PFSK-1 (cell line): Measurements from ENCODE around the gene SEMG2.

ENCODE experiments used
- FOXP2 ChIP-seq: optimal IDR thresholded peaks from 2 replicates; pipeline ENCODE3; 2011; ENCODE audit warnings: borderline replicate concordance, control low read depth, inconsistent platforms; ENCODE audit not compliant: insufficient read depth; ENCODE audit errors: extremely low read length, extremely low read depth
- POLR2AphosphoS5 ChIP-seq: IDR thresholded peaks from 2 replicates; pipeline ENCODE4 v1.6.1; 2012; ENCODE audit warnings: low read depth, mild to moderate bottlenecking, control low read depth, low read length, moderate library complexity
- REST ChIP-seq, 2 experiments: IDR thresholded peaks; 2 replicates each; pipeline versions ENCODE4 v1.6.1 to v1.8.0; 2011 to 2012; ENCODE audit warnings: low read depth in 2 of 2, low read length in 2 of 2, control low read depth in 1 of 2, inconsistent platforms in 1 of 2, mild to moderate bottlenecking in 1 of 2, moderate library complexity in 1 of 2; ENCODE audit not compliant: insufficient read depth in 1 of 2
- SIN3A ChIP-seq: IDR thresholded peaks from 2 replicates; pipeline ENCODE4 v1.6.1; 2012; ENCODE audit warnings: mild to moderate bottlenecking, low read length, moderate library complexity, borderline replicate concordance; ENCODE audit not compliant: insufficient read depth
- TAF1 ChIP-seq: IDR thresholded peaks from 2 replicates; pipeline ENCODE4 v1.6.1; 2012; ENCODE audit warnings: low read length, control low read depth, borderline replicate concordance; ENCODE audit not compliant: insufficient read depth

Gene SEMG2

DNA sequence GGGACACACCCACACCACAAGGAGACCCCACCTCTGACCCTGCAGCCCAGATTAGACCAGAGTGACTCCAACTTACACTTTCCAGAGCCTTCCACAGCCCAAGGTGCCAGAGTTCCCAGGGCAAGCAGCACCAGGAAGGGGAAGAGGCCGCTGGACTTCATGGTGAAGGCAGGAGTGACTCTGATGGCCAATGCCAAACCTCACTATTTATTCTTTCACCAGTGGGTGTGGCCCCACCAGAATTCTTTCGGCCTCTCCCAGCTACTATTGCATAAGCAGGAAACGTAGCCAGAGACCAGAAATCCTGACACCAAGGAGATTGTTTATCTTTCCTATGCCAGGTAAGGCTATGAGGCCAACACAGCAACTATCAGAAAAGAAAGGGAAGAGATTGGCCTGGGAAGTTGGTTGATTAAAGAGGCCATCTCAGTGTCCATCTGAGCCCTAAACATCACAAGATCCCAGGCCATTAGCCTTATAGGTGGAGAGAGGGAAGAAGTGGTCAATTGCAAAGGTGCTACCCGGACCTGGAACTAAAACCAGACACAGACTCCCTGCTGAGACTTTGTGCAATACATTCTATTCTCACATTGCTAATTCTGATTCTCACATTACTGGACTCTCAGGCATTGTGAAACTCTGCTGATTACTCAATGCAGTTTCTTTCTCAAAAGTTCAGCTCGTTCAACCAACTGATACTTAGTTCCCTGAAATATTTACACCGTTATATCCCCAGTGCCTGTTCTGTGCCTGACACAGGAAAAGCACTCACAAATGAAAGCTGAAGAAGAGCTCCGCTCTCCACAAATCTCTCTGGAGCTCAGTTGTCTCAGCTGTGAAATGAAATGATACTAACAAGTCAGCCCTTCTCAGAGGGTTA lies 33.5 kb downstream of the SEMG2 start, which contains the start of gene SLPI:
Gene SLPI, minus strand, starts transcription at position 182 of the 880 bp plus-strand sequence. Its CDS starts 21 bp downstream, at position 161.
- TF ChIP-seq REST (IDR thresholded peaks at IDR 0.05; ENCODE audit: insufficient read depth in 1 of 2, low read depth in 2 of 2, low read length in 2 of 2) (no peak), FOXP2 (no peak), SIN3A (no peak), TAF1 (no peak), POLR2AphosphoS5 (no peak)

GRCh38 chr20:45257161-45257560 lies 36.0 kb downstream of the SEMG2 start:
- TF ChIP-seq REST (IDR thresholded peaks at IDR 0.05; ENCODE audit: insufficient read depth in 1 of 2, low read depth in 2 of 2, low read length in 2 of 2) = no peak
- no peak for TF ChIP-seq POLR2AphosphoS5
- no peak for TF ChIP-seq TAF1
- no peak for TF ChIP-seq FOXP2
- TF ChIP-seq SIN3A = no peak

- no peak for TF ChIP-seq REST (IDR thresholded peaks at IDR 0.05; ENCODE audit: insufficient read depth in 1 of 2, low read depth in 2 of 2, low read length in 2 of 2)
- no peak for TF ChIP-seq SIN3A
- no peak for TF ChIP-seq TAF1
- no peak for TF ChIP-seq FOXP2
- no peak for TF ChIP-seq POLR2AphosphoS5
Observed at GRCh38 chr20:45257711-45258110, 36.5 kb downstream of the SEMG2 start.

DNA sequence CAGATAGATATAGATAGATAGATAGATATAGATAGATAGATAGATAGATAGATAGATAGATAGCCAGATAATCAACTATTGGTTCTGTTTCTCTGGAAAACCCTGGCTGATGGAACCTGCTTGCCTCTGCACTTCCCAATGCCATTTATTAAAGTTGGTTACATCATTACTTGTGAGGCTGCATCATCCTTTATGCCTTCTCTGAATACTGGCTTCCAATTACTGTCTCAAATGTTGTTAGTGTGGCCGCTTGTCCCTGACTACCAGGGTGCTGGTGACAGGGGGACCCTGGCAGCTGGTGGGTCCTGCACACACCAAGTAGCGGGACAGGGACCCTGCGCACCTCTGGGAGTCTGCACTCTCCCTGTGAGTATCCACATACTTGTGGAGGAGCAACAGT lies 37.1 kb downstream of the SEMG2 start:
- no peak for TF ChIP-seq FOXP2

- TF ChIP-seq TAF1 (no peak), SIN3A (no peak), REST (IDR thresholded peaks at IDR 0.05; ENCODE audit: insufficient read depth in 1 of 2, low read depth in 2 of 2, low read length in 2 of 2) (no peak), POLR2AphosphoS5 (no peak)
Observed at GRCh38 chr20:45258664-45259063, 37.5 kb downstream of the SEMG2 start.
